ENCODE results near the gene NRM.
A peak's percentile ranks its signal among the peaks of the same experiment; 100 is the strongest.
"Not testable (repeated sequence)": the region's sequence is repeated elsewhere in the genome, so short reads cannot be mapped to it uniquely, and the experiment has no call there.

Gene NRM, protein sequence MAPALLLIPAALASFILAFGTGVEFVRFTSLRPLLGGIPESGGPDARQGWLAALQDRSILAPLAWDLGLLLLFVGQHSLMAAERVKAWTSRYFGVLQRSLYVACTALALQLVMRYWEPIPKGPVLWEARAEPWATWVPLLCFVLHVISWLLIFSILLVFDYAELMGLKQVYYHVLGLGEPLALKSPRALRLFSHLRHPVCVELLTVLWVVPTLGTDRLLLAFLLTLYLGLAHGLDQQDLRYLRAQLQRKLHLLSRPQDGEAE

DNA sequence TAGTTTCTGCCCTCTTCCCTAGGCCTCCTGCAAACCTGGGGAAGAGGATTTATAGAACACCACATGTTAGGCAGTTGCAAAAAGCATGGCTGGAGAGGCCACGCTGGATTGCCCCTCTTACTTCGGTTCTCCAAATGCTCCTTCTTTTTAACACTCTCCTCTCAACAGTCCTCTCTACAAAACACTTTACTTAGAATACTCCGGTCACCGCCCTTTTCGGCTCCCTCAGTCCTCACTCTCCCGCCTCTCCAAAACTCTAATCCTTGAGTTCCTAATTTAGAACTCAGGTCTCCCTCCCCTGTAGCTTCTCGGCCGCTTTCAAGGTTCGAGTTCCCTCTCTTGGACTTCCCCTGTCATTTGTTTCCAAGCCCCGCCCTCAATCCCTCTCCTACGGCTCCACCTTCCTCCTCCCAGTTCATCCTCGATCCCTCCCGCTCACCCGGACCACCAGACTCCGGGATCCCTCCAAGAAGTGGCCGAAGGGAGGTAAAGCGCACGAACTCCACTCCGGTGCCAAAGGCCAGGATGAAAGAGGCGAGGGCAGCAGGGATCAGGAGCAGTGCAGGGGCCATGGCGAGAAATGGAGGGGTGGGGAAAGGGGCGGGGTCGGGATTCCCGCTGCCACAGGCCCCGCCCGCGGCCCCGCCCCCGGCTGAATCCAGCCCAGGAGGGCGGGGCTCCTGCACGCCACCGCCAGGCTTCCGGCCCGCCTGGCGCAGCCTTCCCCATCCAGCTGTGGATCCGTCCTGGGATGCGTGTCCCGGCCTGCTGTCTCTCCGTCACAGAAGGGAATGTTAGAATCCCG, at the start of gene NRM:
Gene NRM, minus strand, starts transcription at position 582 of the 805 bp plus-strand sequence. Its CDS starts 10 bp downstream, at position 572.
- peak; percentile 66 to 85 for DNase-seq

DNA sequence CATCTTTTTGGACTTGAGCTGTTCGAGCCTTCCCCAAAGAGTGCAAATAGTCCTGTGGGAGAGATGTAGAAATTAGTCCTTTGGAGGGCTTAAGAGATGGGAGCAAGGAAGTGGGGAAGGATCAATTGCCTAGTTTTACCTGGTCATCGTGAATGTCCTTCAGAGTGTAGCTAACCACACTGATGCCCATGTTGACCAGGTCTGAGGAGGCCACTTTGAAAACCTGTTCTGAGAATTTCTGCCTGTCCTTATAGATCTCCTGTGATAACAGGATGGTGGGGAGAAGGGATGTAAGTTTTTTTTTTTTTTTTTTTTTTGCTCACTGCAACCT, 49.7 kb upstream of the NRM start:
- DNase-seq, result no peak

DNA sequence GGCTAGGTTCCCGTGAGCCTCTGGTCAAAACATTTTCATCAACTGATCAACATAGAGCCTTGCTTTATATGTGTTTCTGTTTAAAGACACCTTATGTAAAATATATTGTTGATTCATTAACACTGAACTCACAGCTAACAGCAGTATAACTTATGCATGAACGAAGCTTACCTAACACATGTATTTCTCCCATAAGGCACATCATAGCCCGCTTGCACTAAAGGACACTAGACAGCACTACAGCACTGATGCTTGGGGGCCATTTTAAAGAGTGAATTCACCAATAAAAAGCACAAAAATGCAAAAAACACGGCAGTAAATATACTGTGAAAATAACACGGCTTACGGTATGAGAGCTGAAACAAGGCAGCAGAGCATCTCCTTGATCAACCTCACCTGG, 47.7 kb upstream of the NRM start:
- no peak for DNase-seq

DNA sequence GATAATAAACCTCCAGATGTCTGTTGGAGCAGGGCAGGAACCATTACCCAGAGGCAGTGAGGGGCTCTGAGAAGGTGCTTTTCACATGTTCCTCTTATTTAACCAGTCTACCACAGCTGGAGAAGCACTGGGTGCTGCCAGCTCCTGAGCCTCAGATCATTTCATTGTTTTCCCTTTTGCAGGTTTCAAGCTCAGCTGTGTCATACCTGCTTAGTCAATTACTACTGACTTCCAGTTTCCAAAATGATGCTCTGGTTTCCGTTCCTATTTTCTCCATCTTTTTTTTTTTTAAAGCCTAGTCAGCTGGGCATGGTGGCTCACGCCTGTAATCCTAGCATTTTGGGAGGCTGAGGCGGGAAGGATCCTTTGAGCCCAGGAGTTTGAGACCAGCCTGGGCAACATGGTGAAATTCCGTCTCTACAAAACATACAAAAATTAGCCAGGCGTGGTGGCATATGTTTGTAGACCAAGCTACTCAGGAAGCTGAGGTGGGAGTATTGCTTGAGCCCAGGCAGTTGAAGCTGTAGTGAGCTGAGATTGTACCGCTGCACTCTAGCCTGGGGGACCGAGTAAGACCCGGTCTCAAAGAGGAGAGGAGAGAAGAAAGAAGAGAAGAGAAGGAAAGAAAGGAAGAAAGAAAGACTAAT, 45.0 kb upstream of the NRM start:
- DNase-seq, result no peak

DNA sequence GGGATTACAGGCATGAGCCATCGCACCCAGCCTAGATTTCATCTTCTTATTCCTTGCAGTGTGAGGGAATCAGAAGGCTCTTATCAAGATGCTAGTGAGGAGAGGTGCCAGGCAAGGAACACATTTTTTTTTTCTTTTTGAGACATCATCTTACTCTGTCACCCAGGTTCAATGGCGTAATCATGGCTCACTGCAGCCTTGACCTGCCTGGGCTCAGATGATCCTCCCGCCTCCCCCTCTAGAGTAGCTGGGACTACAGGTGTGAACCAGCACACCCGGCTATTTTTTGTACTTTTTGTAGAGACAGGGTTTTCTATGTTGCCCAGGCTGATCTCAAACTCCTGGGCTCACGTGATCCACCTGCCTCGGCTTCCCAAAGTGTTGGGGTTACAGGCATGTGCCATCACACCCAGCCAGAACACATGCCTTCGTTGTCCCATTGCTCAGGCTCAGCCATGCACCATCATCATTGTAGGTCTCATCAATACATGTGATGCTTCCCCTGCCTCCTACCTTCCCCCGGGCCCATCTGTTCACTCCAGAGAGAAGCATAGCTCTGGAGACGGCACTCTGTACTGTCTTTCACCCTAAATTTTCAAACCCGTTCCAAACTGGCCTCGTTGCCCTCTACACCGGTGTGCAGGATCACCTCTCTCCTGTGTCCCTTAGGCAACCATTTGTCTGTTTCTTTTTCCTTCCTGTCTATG, 41.6 kb upstream of the NRM start:
- no peak for DNase-seq

DNA sequence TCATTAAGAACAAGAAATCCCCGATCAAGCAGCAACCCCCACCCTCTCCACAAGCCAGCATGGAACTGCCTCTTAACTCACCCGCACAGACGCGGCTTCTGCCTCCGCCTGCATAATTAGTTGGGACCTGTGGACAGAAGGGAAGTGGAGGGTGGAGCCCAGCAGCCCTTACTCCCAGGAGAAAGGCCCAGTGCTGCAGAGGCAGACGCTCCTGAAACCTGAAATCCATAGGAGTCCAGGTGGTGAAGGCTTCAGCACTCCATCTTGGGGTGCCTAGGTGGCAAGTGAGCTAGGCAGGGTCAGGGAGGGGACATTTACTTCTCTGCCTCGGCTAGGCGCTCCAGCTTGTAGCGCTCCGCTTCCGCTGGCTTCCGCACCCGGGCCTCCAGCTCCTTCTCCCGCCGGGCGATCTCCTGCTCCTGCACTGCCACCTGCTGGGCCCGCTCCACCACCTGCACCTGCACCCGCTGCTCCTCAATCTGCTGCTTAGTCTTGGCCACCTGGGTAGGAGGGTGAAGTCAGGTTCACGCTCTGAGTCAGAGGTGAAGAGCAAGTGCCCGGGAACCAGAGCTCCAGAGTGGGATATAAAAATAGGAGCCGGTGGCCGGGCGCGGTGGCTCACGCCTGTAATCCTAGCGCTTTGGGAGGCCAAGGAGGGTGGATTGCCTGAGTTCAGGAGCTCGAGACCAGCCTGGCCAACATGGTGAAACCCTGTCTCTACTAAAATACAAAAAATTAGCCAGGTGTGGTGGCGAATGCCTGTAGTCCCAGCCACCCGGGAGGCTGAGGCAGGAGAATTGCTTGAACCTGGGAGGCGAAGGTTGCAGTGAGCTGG, 40.0 kb upstream of the NRM start:
- DNase-seq, result no peak

DNA sequence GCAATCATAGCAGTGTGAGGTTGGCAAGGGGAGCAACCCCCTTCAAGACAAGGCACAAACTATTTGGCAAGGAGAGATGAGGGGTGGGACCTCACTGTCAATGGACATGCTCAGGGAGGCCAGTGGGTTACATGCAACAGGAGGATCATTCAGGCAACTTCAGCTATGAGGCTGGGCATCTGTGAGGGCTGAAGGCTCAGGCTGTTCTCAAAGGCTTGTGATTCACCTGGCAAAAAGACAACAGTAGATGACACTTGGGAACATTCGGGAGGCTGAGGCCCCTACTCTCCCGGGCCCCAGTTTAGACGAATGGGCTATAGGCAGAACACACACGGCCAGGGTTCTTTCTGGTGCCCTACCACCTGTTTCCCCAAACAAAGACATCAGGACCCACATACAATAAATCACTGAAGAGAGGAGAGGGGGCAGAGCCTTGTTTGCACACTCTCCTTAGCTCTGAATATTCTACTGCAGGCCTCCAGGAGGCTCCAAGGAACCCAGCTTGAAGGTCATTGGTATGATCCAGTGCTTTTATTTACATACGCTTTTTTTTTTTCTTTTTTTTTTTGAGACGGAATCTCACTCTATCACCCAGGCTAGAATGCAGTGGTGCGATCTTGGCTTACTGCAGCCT, 37.3 kb upstream of the NRM start:
- DNase-seq, result no peak

DNA sequence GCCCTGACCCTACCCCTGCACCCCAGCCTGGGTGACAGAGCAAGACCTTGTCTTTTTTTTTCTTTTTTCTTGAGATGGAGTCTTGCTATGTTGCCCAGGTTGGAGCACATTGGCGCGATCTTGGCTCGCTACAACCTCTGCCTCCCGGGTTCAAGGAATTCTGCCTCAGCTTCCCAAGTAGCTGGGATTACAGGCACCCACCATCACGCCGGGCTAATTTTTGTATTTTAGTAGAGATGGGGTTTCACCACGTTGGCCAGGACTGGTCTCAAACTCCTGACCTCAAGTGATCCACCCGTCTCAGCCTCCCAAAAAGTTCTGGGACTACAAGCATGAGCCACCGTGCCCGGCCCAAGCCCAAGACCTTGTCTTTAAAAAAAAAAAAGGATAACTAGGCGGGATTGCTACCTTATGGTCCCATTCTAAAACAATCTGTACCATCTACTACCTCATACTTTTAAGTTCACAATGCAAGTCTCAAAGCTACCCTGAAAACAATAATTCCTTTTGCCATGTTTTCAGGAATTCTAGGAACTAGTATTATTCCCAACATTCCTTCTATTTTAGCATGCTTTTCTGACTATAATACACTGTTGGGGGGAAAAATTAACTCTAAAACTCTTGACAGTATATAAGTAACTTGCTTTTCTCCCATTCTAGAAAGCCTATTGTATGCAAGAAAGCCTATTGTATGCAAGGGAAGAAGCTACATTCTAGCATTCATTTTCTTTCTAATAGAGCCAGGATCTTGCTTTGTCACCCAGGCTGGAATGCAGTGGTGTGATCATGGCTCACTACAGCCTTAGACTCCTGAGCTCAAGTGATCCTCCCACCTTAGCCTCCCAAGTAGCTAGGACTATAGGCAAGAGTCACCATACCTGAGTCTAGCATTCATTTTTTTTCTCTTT, 36.0 kb upstream of the NRM start:
- DNase-seq, result no peak

DNA sequence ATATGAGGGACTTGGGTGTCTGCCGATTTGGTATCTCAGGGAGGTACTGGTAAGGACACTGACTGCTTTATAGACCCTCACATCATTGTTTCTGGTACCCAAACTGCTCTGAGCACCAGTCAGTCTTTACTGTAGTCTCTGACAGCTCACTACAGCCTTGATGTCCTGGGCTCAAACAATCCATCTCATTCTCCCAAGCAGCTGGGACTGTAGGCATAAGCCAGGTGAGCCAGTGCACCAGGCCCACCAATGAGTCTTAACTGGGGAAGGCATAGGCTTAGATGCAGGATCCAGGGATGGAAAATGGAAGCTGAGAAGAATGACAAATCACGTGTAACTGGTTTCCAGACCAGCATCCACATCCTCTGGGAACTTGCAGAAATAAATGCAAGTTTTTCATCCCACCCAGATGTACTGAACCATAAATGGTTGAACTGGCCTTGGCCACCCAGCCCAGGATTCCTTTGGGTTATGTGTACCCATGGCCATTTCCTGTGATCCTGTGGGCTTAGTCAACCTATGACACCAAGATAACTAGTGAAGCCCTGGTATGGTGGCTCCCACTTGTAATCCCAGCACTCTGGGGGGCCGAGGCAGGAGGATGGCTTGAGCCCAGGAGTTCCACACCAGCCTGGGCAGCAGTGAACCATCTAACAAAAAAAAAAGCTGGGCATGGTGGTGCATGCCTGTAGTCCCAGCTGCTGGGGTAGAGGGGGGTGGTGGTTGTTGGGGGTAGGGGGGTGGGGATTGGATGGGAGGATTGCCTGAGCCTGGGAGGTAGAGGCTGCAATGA, 35.1 kb upstream of the NRM start:
- no peak for DNase-seq

DNA sequence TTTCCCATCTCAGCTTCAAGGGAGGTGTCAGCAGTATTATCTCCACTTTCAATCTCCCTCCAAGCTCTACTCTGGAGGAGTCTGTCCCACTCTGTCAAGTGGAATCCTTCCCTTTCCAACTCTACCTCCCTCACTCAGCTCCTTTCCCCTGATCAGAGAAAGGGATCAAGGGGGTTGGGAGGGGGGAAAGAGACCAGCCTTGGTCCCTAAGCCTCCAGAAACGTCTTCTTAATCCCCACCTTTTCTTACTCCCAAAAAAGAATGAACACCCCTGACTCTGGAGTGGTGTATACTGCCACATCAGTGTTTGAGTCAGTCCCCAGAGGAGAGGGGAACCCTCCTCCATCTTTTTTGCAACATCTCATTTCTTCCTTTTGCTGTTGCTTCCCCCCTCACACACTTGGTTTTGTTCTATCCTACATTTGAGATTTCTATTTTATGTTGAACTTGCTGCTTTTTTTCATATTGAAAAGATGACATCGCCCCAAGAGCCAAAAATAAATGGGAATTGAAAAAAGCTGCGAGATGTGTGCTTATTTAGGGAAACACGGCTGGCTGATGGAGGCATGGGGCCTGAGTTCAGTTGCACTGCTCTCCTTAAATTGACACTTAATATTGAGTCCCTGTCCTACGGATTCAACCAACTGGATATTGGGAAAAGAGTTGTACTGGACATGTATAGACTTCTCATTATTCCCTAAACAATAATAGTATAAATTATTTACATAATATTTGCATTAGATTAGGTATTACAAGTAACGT, 34.3 kb upstream of the NRM start:
- DNase-seq, result no peak

DNA sequence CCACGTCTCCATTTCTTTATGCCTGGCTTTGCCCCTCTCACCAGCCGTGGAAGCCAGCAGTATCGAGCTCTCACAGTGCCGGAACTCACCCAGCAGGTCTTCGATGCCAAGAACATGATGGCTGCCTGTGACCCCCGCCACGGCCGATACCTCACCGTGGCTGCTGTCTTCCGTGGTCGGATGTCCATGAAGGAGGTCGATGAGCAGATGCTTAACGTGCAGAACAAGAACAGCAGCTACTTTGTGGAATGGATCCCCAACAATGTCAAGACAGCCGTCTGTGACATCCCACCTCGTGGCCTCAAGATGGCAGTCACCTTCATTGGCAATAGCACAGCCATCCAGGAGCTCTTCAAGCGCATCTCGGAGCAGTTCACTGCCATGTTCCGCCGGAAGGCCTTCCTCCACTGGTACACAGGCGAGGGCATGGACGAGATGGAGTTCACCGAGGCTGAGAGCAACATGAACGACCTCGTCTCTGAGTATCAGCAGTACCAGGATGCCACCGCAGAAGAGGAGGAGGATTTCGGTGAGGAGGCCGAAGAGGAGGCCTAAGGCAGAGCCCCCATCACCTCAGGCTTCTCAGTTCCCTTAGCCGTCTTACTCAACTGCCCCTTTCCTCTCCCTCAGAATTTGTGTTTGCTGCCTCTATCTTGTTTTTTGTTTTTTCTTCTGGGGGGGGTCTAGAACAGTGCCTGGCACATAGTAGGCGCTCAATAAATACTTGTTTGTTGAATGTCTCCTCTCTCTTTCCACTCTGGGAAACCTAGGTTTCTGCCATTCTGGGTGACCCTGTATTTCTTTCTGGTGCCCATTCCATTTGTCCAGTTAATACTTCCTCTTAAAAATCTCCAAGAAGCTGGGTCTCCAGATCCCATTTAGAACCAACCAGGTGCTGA, 33.3 kb upstream of the NRM start:
- DNase-seq, result not testable (repeated sequence)

DNA sequence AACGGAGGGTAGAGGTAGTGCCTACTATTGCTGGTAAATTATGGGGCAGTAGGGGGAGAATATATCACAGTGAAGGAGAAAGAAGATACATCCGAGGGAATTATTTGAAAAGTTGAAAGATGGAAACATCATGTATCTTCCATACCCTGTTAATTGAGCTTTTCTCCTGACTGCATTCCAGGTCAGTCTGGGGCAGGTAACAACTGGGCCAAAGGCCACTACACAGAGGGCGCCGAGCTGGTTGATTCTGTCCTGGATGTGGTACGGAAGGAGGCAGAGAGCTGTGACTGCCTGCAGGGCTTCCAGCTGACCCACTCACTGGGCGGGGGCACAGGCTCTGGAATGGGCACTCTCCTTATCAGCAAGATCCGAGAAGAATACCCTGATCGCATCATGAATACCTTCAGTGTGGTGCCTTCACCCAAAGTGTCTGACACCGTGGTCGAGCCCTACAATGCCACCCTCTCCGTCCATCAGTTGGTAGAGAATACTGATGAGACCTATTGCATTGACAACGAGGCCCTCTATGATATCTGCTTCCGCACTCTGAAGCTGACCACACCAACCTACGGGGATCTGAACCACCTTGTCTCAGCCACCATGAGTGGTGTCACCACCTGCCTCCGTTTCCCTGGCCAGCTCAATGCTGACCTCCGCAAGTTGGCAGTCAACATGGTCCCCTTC, 32.5 kb upstream of the NRM start:
- DNase-seq, result not testable (repeated sequence)

DNA sequence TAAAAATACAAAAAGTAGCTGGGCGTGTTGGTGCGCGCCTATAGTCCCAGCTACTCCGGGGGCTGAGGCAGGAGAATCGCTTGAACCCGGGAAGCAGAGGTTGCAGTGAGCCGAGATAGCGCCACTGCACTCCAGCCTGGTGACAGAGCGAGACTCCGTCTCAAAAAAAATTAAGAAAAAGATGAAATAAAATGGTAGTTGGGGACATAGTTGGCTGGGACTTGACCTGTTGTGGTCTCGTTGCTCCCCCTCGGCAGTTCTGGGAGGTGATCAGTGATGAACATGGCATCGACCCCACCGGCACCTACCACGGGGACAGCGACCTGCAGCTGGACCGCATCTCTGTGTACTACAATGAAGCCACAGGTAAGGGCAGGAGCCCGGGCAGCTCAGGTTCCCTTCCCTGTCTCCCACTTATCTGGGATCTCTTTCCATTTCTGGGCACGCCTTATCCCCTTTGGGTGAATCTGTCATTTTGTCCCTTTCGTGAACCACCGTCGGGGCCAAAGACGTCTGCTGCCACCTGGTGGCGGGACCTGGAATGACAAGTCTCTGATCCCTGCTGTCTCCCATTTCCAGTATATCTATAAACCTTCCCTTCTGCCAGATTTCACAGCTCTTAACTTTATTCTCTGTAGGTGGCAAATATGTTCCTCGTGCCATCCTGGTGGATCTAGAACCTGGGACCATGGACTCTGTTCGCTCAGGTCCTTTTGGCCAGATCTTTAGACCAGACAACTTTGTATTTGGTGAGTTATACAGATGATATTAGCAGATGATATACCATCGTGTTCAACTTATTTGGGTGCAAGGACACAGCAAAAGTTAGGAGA, 31.7 kb upstream of the NRM start:
- DNase-seq, result peak; percentile 37 to 75

DNA sequence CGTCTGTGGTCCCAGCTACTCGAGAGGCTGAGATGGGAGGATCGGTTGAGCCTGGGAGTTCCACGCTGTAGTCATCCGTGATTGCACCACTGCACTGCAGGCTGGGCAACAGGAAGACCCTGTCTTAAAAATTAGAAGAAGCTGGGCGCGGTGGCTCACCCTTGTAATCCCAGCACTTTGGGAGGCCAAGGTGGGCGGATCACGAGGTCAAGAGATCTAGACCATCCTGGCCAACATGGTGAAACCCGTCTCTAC, 31.2 kb upstream of the NRM start:
- DNase-seq, result not testable (repeated sequence)

DNA sequence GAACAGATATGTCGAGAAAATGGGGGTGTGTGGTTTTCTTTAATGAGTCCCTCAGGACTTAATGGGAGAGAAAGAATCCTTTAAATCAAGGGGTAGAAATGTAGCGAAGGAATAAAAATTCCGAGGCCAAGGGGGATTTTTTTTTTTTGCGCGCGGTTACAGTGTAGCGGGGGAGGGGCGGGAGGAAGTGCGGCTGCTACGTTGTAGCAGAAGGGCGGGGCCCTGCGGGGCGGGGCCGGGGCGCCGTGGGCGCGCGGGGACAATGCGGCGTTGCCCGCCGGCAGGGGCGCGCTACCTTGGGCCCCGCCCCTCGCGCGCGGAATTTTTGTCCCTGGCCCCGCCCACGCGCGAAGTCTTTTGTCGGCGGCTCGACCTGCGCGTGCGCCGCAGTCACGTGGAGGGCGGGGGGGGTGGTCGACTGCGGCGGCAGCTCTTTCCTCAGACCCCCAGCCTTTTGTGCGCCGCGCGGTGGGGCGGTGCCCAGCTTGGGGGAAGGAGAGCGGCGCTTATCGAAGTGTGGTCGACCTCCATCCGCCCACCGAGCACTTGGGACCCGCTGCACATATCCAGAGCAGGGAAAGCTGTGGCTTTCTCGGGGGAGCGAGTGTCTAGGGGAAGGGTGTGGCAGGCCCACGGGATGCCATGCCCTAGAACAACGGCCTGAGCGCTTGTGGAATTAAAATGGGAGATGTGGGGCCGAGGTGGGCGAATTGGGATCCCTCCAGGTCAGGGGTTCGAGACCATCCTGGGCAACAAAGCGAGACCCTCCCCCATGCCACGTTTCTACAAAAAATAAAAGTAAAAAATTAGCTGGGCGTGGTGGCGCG, 30.6 kb upstream of the NRM start:
- DNase-seq, result peak; percentile 79 to 90

DNA sequence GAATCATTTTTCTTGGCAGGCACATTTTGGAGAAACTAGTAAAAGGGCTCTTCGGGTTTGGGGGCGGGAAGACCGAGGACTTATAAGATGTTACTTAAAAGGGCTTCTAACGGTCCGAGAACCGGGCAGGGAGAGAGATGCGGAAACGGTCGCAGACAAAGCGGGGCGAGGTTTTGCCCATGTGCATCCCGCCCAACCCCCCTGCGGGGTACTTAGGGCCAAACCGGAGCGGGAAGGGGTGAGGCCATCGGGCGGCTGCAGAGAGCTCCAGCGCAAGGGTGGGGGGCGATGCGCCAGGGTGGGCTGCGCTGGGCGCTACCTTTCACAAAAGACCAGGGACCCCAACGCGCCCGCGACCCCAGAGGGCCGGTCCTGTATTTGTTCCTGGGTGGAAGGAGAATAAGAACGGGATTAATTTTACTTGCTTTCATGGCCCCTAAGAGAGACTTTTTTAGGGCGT, 30.0 kb upstream of the NRM start:
- DNase-seq, result peak; percentile 51 to 67

Data from NCI-H1930 (cell line).